SK-N-SH (cell line): ENCODE results near the gene MUC2. TPM values are rescaled to one million over a fixed set of nuclear protein-coding genes. Genes with fewer than 3 reads are reported as not detected.

Source experiments
- CTCF ChIA-PET: fragments of 300-600, 350-600 bp; formaldehyde crosslinking; extraction: SDS; loops from one replicate; lab custom pipeline; 2021; lab: Yijun Ruan, JAX
- POLR2A ChIA-PET: fragments of 350-600 bp; sonication (Branson Sonifier 250); formaldehyde crosslinking; extraction: SDS; loops from one replicate; lab custom pipeline; 2020; ENCODE audit warnings: antibody characterized with exemption, inconsistent platforms; lab: Yijun Ruan, JAX
- DNase-seq: peaks from one replicate; pipeline ENCODE4 v3.0.0; 2012
- H2AFZ ChIP-seq: fragments of 200-600 bp; sonication (generic); 2 replicates; pipeline ENCODE4 v1.8.1; 2016; ENCODE audit warnings: antibody characterized with exemption, mild to moderate bottlenecking, low read depth
- H3F3A ChIP-seq: fragments of 200-600 bp; sonication (generic); replicated peaks from 2 replicates; pipeline ENCODE3; 2016; ENCODE audit warnings: antibody characterized with exemption, mild to moderate bottlenecking; ENCODE audit not compliant: insufficient read depth
- H3K27ac ChIP-seq, 2 experiments: fragments of 200-500 bp in 1 of 2; fragments of 200-600 bp in 1 of 2; sonication (Bioruptor generic) in 1 of 2; sonication (generic), shearing (Covaris generic) in 1 of 2; 2 replicates each; pipeline versions ENCODE4 v1.5.1 to v1.6.1; 2014 to 2016; ENCODE audit warnings: low read depth in 2 of 2, inconsistent platforms in 1 of 2, low read length in 1 of 2, mild to moderate bottlenecking in 1 of 2, mixed read lengths in 1 of 2
- H3K27me3 ChIP-seq: fragments of 200-600 bp; sonication (generic), shearing (Covaris generic); 2 replicates; pipeline ENCODE4 v1.6.1; 2016; ENCODE audit warnings: mixed run types; ENCODE audit not compliant: insufficient read depth
- H3K36me3 ChIP-seq, 2 experiments: fragments of 200-500 bp in 1 of 2; fragments of 200-600 bp in 1 of 2; sonication (Bioruptor generic) in 1 of 2; sonication (generic) in 1 of 2; replicated peaks in 1 of 2; 2 replicates each; pipeline versions ENCODE3 to v1.5.1; 2014 to 2016; ENCODE audit warnings: low read length in 1 of 2, mild to moderate bottlenecking in 1 of 2; ENCODE audit not compliant: insufficient read depth in 2 of 2, control insufficient read depth in 1 of 2
- H3K4me1 ChIP-seq, 2 experiments: fragments of 200-500 bp in 1 of 2; fragments of 200-600 bp in 1 of 2; sonication (Bioruptor generic) in 1 of 2; sonication (generic), shearing (Covaris generic) in 1 of 2; 2 replicates each; pipeline versions ENCODE4 v1.5.1 to v1.6.1; 2014 to 2016; ENCODE audit warnings: low read depth in 1 of 2, low read length in 1 of 2, mixed run types in 1 of 2; ENCODE audit not compliant: insufficient read depth in 2 of 2, control insufficient read depth in 1 of 2
- H3K4me2 ChIP-seq: fragments of 200-600 bp; sonication (generic), shearing (Covaris generic); 2 replicates; pipeline ENCODE4 v1.6.1; 2017; ENCODE audit warnings: mixed run types
- H3K4me3 ChIP-seq, 2 experiments: fragments of 200-500 bp in 1 of 2; fragments of 200-600 bp in 1 of 2; sonication (Bioruptor generic) in 1 of 2; sonication (generic), shearing (Covaris generic) in 1 of 2; 2 replicates each; pipeline versions ENCODE4 v1.5.1 to v1.8.1; 2014 to 2016; ENCODE audit warnings: low read depth in 2 of 2, inconsistent platforms in 1 of 2, low read length in 1 of 2, mild to moderate bottlenecking in 1 of 2, mixed read lengths in 1 of 2, moderate library complexity in 1 of 2
- H3K79me2 ChIP-seq: fragments of 200-600 bp; sonication (generic); 2 replicates; pipeline ENCODE4 v1.8.1; 2017; ENCODE audit warnings: mild to moderate bottlenecking; ENCODE audit not compliant: insufficient read depth
- H3K9ac ChIP-seq: fragments of 200-600 bp; sonication (generic); 2 replicates; pipeline ENCODE4 v1.6.1; 2017; ENCODE audit warnings: mixed run types
- H3K9me2 ChIP-seq: fragments of 200-600 bp; sonication (generic); 2 replicates; pipeline ENCODE4 v1.6.1; 2017; ENCODE audit warnings: mixed run types
- H3K9me3 ChIP-seq: fragments of 200-600 bp; sonication (generic); 2 replicates; pipeline ENCODE4 v1.6.1; 2017; ENCODE audit warnings: mixed run types, mild to moderate bottlenecking, moderate library complexity
- H4K20me1 ChIP-seq: fragments of 200-600 bp; sonication (generic); 2 replicates; pipeline ENCODE4 v1.6.1; 2017; ENCODE audit warnings: mild to moderate bottlenecking, mixed run types; ENCODE audit not compliant: insufficient read depth
- CHD2 ChIP-seq: fragments of 150-350 bp; IDR thresholded peaks from 2 replicates; pipeline ENCODE4 v1.6.1; 2018; ENCODE audit warnings: low read length; ENCODE audit not compliant: partially characterized antibody
- ELF1 ChIP-seq: IDR thresholded peaks from 2 replicates; pipeline ENCODE4 v1.4.0; 2012
- EP300 ChIP-seq, 2 experiments: IDR thresholded peaks; 2 replicates each; pipeline versions ENCODE4 v1.4.0 to v1.6.1; 2012; ENCODE audit warnings: borderline replicate concordance in 1 of 2, low read depth in 1 of 2, low read length in 1 of 2
- EZH2phosphoT487 ChIP-seq: fragments of 200-600 bp; sonication (generic); IDR thresholded peaks from 2 replicates; pipeline ENCODE4 v1.6.1; 2017; ENCODE audit warnings: low read depth, mixed run types, mild to moderate bottlenecking, antibody characterized with exemption, moderate library complexity, borderline replicate concordance
- FOXJ3 ChIP-seq: sonication (generic); formaldehyde crosslinking; IDR thresholded peaks from 2 replicates; pipeline ENCODE4 v1.5.1; 2020; ENCODE audit warnings: mild to moderate bottlenecking, missing genetic modification reagents
- FOXM1 ChIP-seq: IDR thresholded peaks from 2 replicates; pipeline ENCODE4 v1.4.0; 2012; ENCODE audit warnings: low read depth, mild to moderate bottlenecking
- GABPA ChIP-seq: IDR thresholded peaks from 2 replicates; pipeline ENCODE4 v1.4.0; 2012; ENCODE audit warnings: low read depth, mild to moderate bottlenecking
- GATA2 ChIP-seq: sonication (generic); formaldehyde crosslinking; IDR thresholded peaks from 2 replicates; pipeline ENCODE4 v1.5.0; 2020; ENCODE audit warnings: mild to moderate bottlenecking, missing genetic modification reagents
- IRF3 ChIP-seq: fragments of 150-350 bp; IDR thresholded peaks from 2 replicates; pipeline ENCODE4 v1.6.1; 2016; ENCODE audit warnings: mild to moderate bottlenecking, low read depth, low read length
- JUND ChIP-seq: IDR thresholded peaks from 2 replicates; pipeline ENCODE4 v1.4.0; 2012
- MXI1 ChIP-seq: IDR thresholded peaks from 2 replicates; pipeline ENCODE4 v1.6.1; 2012; ENCODE audit warnings: mild to moderate bottlenecking, low read depth, low read length, improper control_type of control experiment
- PBX3 ChIP-seq: IDR thresholded peaks from 2 replicates; pipeline ENCODE4; 2012
- POLR2AphosphoS5 ChIP-seq: IDR thresholded peaks from 2 replicates; pipeline ENCODE4 v1.6.1; 2012; ENCODE audit warnings: low read depth, low read length
- RCOR1 ChIP-seq: fragments of 150-350 bp; IDR thresholded peaks from 2 replicates; pipeline ENCODE4 v1.6.1; 2017; ENCODE audit warnings: antibody characterized with exemption, low read length
- RFX5 ChIP-seq: IDR thresholded peaks from 2 replicates; pipeline ENCODE4 v1.6.1; 2012; ENCODE audit warnings: mild to moderate bottlenecking, improper control_type of control experiment, low read length
- SIN3A ChIP-seq: IDR thresholded peaks from 2 replicates; pipeline ENCODE4 v1.6.1; 2012; ENCODE audit warnings: low read depth, mild to moderate bottlenecking, low read length, moderate library complexity, borderline replicate concordance
- TAF1 ChIP-seq: IDR thresholded peaks from 2 replicates; pipeline ENCODE4 v1.6.1; 2012; ENCODE audit warnings: low read depth, mild to moderate bottlenecking, low read length, moderate library complexity, borderline replicate concordance
- TCF12 ChIP-seq: IDR thresholded peaks from 2 replicates; pipeline ENCODE4 v1.4.0; 2012
- USF2 ChIP-seq: fragments of 150-350 bp; IDR thresholded peaks from 2 replicates; pipeline ENCODE4 v1.6.1; 2017; ENCODE audit warnings: antibody characterized with exemption, low read length, low read depth, borderline replicate concordance
- YY1 ChIP-seq: IDR thresholded peaks from 2 replicates; pipeline ENCODE4 v1.4.0; 2012; ENCODE audit warnings: low read depth, mild to moderate bottlenecking
- ZBTB33 ChIP-seq: IDR thresholded peaks from 2 replicates; pipeline ENCODE4 v1.4.0; 2012; ENCODE audit warnings: low read depth, borderline replicate concordance
- WGBS: methylation state at CpG from one replicate; pipeline ENCODE4 v1.1.6; 2017; ENCODE audit warnings: low lambda C conversion rate; 5-methylcytosine and 5-hydroxymethylcytosine counted together
- polyA plus RNA-seq, 3 experiments: library from polyadenylated mRNA; depleted of rRNA; stranded (reverse); fragments of >200 nt; gene quantifications; 2 replicates each; pipeline ENCODE4 v1.2.3, GENCODE V29; 2012

Gene MUC2
- polyA plus RNA-seq, 1 of the 3 experiments (the other 2 are of a cell fraction), result not detected

GRCh38 chr11:1041471-1041870 is 33.2 kb upstream of the MUC2 start:
- Histone ChIP-seq H3K4me3 (no peak overlapping the region), H4K20me1 (no peaks in the 10 kb centered on the region), H3K4me1 (peaks cover 0 to 7% of the 10 kb centered on the region in 2 experiments; a peak in 1 of 4 replicates), H3K27me3 (no peaks in the 10 kb centered on the region), H3F3A (no peaks in the 10 kb centered on the region), H3K27ac (no peak overlapping the region), H3K9ac (no peak overlapping the region), H3K4me2 (no peak overlapping the region), H3K36me3 (no peaks in the 10 kb centered on the region), H3K79me2 (no peaks in the 10 kb centered on the region), H3K9me3 (no peaks in the 10 kb centered on the region), H3K9me2 (no peaks in the 10 kb centered on the region), H2AFZ (no peak overlapping the region)
- DNase-seq, result no peak
- CTCF ChIA-PET, result interaction anchor here (0.6 to 4.3 kb wide), 5 partner anchors 10 to 193 kb away, joined by 3 to 25 read pairs (median 6); no protein-coding TSS in a partner anchor
- TF ChIP-seq PBX3 (no peak), ZBTB33 (no peak), EP300 (IDR thresholded peaks at IDR 0.05; ENCODE audit: borderline replicate concordance in 1 of 2, low read depth in 1 of 2, low read length in 1 of 2) (no peak), TCF12 (no peak), MXI1 (no peak), SIN3A (no peak), ELF1 (no peak)
- POLR2A ChIA-PET, result no interaction called here
- no CpG with 5 or more reads among the region's 9 CpGs for WGBS

GRCh38 chr11:1041936-1042608 is 32.6 kb upstream of the MUC2 start:
- no peak overlapping the region for H3K4me2 ChIP-seq
- WGBS, result 36% methylated on average over 14 of the region's 18 CpGs
- no peaks in the 10 kb centered on the region for H3K9me3 ChIP-seq
- H4K20me1 ChIP-seq, result no peaks in the 10 kb centered on the region
- no peak overlapping the region for H2AFZ ChIP-seq
- H3K27ac ChIP-seq, result no peak overlapping the region
- H3F3A ChIP-seq, result no peaks in the 10 kb centered on the region
- H3K36me3 ChIP-seq, result no peaks in the 10 kb centered on the region
- peak; percentile 67 for DNase-seq
- no peak overlapping the region for H3K9ac ChIP-seq
- TF ChIP-seq IRF3, result no peak
- no peak for TF ChIP-seq JUND
- TF ChIP-seq EZH2phosphoT487, result no peak
- TF ChIP-seq USF2, result no peak
- no peak for TF ChIP-seq GABPA
- TF ChIP-seq POLR2AphosphoS5, result no peak
- TF ChIP-seq GATA2, result no peak
- no peak for TF ChIP-seq FOXJ3 (CRISPR knock-in tag)
- TF ChIP-seq YY1, result no peak
- no peak for TF ChIP-seq TAF1
- TF ChIP-seq CHD2, result no peak
- no peak for TF ChIP-seq FOXM1
- TF ChIP-seq RCOR1, result no peak
- TF ChIP-seq RFX5, result no peak
- no peak for TF ChIP-seq EP300 (IDR thresholded peaks at IDR 0.05; ENCODE audit: borderline replicate concordance in 1 of 2, low read depth in 1 of 2, low read length in 1 of 2)
- TF ChIP-seq, all 33 proteins: peak for 0
- Histone ChIP-seq H3K4me1 (peaks cover 0 to 7% of the 10 kb centered on the region in 2 experiments; a peak in 1 of 4 replicates), H3K27me3 (no peaks in the 10 kb centered on the region; the same call in 1 of the 2 replicates), H3K4me3 (no peak overlapping the region), H3K79me2 (no peaks in the 10 kb centered on the region), H3K9me2 (no peaks in the 10 kb centered on the region)
- ChIA-PET POLR2A (no interaction called here), CTCF (interaction anchor here (0.6 to 4.3 kb wide), 5 partner anchors 9 to 194 kb away, joined by 3 to 25 read pairs (median 6); no protein-coding TSS in a partner anchor)
